Aorta (tissue), 5 donors: Measurements from ENCODE around the gene BNIP3. TPM values are rescaled to one million over a fixed set of nuclear protein-coding genes. Genes with fewer than 3 reads are reported as not detected.
A peak's percentile ranks its signal among the peaks of the same experiment; 100 is the strongest.
"Not testable (repeated sequence)": the region's sequence is repeated elsewhere in the genome, so short reads cannot be mapped to it uniquely, and the experiment has no call there.

Experiments
- ATAC-seq: fragments of 200-7000 bp; cut with Tn5 transposase; one replicate; pipeline ENCODE4 v1.9.1; 2022; ENCODE audit warnings: moderate library complexity; ENCODE audit not compliant: low FRiP score
- DNase-seq, 2 donors: peaks; one replicate each; pipeline ENCODE4 v3.0.0-alpha.2; 2020
- H3K27ac ChIP-seq, 2 donors: one replicate each; pipeline ENCODE4 v1.5.1; 2013; ENCODE audit warnings: low read length in 2 of 2, mild to moderate bottlenecking in 2 of 2, moderate library complexity in 2 of 2, control low read depth in 1 of 2, inconsistent platforms in 1 of 2, low read depth in 1 of 2
- H3K27me3 ChIP-seq, 2 donors: one replicate each; pipeline ENCODE4 v1.6.1; 2013; ENCODE audit warnings: control low read depth in 1 of 2, low read length in 1 of 2, mild to moderate bottlenecking in 1 of 2, moderate library complexity in 1 of 2; ENCODE audit not compliant: insufficient read depth in 2 of 2, control insufficient read depth in 1 of 2
- H3K36me3 ChIP-seq, 2 donors: one replicate each; pipeline ENCODE4 v1.6.1; 2013; ENCODE audit warnings: control low read depth in 1 of 2, low read length in 1 of 2, mild to moderate bottlenecking in 1 of 2; ENCODE audit not compliant: insufficient read depth in 2 of 2, control insufficient read depth in 1 of 2
- H3K4me1 ChIP-seq, 2 donors: one replicate each; pipeline ENCODE4 v1.6.1; 2013; ENCODE audit warnings: low read length in 2 of 2, control low read depth in 1 of 2, mild to moderate bottlenecking in 1 of 2, moderate library complexity in 1 of 2; ENCODE audit not compliant: insufficient read depth in 2 of 2, control insufficient read depth in 1 of 2
- H3K4me3 ChIP-seq, 2 donors: one replicate each; pipeline ENCODE4 v1.5.1; 2013; ENCODE audit warnings: low read length in 2 of 2, control low read depth in 1 of 2, mild to moderate bottlenecking in 1 of 2
- H3K9me3 ChIP-seq: one replicate; pipeline ENCODE4 v1.6.1; 2013; ENCODE audit warnings: mild to moderate bottlenecking, low read length; ENCODE audit not compliant: control insufficient read depth
- WGBS, 2 donors: extraction: QIAGEN DNeasy Blood & Tissue Kit; methylation state at CpG; one replicate each; pipeline ENCODE4 v1.1.7; 2013; 5-methylcytosine and 5-hydroxymethylcytosine counted together
- intact Hi-C, 2 donors: fragments of 100-400 bp; cut with DNase I; formaldehyde crosslinking; loops; one replicate each; pipeline versions ENCODE4 v1.14.2 to v1.15.0; 2022
- polyA plus RNA-seq, 2 donors: library from polyadenylated mRNA; stranded (reverse); fragments of 200-250 nt; gene quantifications; one replicate each; pipeline ENCODE4 v1.2.3, GENCODE V29; 2013
- total RNA-seq, 2 donors: library from RNA; stranded (reverse); fragmentation: NEBNext Ultra II Directional; extraction: Animal tissue kit (Norgen Biotek cat#: 25700); gene quantifications; one replicate each; pipeline ENCODE4 v1.2.1, GENCODE V29; 2021
- donor health status: healthy with polysubstance abuse.
- donor health status: Bipolar disorder and iron deficiency.
- donor health status: DM: no; HTN: no; CAD: no.
- donor health status: DM: no; HTN: no; CAD: no.
- donor health status: DM: yes; HTN: yes; CAD: no.

The BNIP3 gene
- total and polyA plus RNA-seq, 4 donors = 17.3 to 32.7 (median 24.9) TPM

DNA sequence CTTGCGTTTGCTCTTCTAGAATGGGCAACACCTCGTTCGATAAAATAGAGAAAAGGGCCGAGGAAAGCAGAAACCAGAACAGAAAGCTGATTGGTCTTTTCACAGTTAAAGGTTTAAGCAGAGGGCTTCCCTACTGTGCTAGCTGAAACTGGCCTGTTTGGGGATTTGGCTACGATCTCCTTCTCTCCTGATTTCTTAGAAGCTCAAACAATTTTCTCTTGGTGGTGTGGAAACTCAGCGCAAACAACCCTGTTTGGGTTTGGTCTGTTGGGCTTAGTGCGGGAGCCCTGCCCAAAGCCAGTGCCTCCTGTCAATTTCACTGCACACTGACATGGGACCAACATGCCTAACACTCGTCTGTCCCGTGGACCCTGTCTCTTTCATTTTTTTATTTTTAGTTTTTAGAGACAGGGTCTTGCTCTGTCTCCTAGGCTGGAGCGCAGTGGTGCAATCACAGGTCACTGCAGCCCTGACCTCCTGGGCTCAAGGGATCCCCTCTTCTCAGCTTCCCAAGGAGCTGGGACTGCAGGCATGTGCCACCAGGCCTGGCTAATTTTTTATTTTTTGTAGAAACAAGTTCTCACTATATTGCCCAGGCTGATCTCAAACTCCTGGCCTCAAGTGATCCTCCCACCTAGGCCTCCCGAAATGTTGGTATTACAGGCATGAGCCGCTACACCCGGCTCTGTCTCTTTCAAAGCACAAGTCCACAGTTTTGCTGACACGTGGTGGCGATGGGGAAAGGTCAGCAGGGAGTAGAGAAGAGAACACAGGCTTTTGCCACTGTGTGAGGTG, 16.5 kb upstream of the BNIP3 start:
- Histone ChIP-seq H3K4me1 (no peaks in the 10 kb centered on the region), H3K36me3 (no peaks in the 10 kb centered on the region), H3K27me3 (no peaks in the 10 kb centered on the region), H3K9me3 (no peaks in the 10 kb centered on the region), H3K27ac (no peak overlapping the region), H3K4me3 (no peak overlapping the region)
- ATAC-seq = peak; percentile 27
- intact Hi-C loops = no loop called here
- no peak for DNase-seq
- 71 to 73% methylated on average over 15 of the region's 15 CpGs for WGBS, 2 donors

DNA sequence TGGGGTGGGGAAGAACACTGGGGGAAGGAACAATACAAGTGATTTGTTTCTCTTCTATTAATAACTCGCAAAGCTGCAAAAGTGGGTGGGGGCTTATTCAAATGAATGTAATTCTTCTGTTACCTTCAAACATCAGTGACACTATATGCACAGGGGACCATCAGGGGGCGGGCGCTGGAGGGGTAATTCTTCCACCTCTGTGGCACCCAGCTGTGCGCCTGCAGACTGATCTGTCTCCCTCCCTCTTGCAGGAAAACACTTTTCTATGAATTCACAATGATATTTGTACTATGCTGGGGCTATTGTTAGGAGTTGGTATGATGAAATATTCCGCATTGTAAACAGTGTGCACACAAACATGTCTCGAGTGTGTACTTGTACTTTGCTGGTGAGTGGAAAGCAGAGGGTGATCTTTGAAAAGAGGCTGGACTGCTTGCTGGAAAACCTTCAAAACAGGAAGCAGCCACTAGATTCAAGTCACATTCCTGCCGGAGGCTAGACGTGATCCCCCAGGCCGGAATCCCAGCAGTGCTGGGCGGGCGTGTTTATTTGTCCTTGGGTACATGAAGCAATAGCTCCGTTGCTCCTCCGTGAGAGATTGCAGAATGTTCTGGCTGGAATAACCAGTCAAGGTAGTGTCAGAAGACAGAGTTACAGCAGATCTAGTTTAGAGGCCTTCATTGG, 15.8 kb upstream of the BNIP3 start:
- H3K9me3 ChIP-seq = no peaks in the 10 kb centered on the region
- 52 to 53% methylated on average over 13 of the region's 13 CpGs for WGBS, 2 donors
- H3K27me3 ChIP-seq = no peaks in the 10 kb centered on the region
- DNase-seq (peak in 1 of 2 donors; percentile 64), ATAC-seq (peak; percentile 81)
- H3K27ac ChIP-seq = no peak overlapping the region
- no peaks in the 10 kb centered on the region for H3K4me1 ChIP-seq
- intact Hi-C loops = no loop called here
- H3K36me3 ChIP-seq = no peaks in the 10 kb centered on the region
- H3K4me3 ChIP-seq = no peak overlapping the region

DNA sequence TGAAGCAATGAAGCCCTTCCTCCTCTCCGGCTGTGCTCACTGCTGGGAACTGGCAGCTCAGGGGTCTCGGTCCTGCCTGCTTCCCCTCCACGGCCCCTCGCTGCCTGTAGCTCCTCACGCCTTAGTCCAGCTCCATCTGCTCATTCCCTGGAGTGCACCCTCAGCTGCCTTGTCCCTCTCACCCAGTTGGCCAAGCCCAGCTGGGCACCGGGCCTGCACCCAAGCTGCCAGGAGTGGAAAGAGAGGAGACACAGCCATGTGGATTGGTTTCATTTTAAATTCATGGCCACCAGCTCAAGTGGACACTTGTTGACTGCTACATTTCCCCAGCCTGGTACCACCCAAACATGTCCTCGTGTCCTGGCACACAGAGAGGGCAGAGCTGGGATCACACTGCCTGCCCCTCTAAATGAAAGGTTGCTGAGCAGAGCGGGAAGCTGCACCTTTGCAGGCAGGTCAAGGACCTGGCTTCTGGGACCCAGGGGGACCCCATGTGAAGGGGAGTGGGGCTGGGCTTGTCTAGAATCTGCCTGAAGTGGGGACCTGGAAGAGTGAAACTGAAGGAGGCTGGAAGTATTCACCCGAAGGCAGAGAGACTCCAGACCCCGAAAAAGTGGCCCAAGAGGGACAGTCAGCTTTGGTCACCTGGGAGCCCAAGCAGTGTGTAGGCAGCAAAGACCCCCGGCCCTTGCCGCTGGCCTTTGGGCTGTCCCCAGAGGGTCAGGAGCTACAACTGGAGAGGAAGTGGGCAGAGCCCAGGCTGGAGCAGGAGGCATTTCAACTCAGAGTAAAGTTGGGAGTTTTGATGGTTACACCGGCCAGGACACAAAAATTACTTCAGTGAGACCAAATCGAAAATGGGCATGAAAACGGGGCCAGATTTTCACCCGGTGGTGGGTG, 15.0 kb upstream of the BNIP3 start:
- no peak for ATAC-seq
- Histone ChIP-seq H3K4me1 (no peaks in the 10 kb centered on the region), H3K4me3 (no peak overlapping the region), H3K27ac (no peak overlapping the region), H3K27me3 (no peaks in the 10 kb centered on the region), H3K36me3 (no peaks in the 10 kb centered on the region), H3K9me3 (no peaks in the 10 kb centered on the region)
- intact Hi-C loops = no loop called here
- no peak for DNase-seq
- 65% methylated on average over 16 of the region's 16 CpGs for WGBS, 2 donors

DNA sequence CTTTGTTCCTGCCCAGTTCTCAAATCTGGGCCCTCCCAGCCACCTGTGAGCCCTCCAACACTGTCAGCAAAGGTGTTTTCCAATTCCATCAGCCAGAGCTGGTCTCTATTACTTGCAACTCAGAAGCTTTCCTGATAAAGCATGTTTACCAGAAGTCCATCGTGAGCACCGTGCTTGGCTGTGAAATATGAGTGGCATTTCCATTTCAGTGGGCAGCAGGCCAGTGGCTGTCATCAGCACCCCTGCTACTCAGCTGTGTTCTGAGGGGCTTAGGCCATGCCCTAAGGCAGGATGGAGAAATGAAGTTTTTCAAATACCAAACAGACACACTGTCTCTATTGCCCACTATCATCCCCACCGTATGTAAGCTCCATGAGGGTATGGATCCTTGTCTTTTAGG, 12.7 kb upstream of the BNIP3 start:
- no peak overlapping the region for H3K4me3 ChIP-seq
- no peak overlapping the region for H3K27ac ChIP-seq
- intact Hi-C loops = no loop called here
- ATAC-seq = no peak
- DNase-seq = no peak
- no peaks in the 10 kb centered on the region for H3K27me3 ChIP-seq
- H3K36me3 ChIP-seq = no peaks in the 10 kb centered on the region
- no peaks in the 10 kb centered on the region for H3K9me3 ChIP-seq
- no peaks in the 10 kb centered on the region for H3K4me1 ChIP-seq
- 47 to 56% methylated on average over 3 of the region's 3 CpGs for WGBS, 2 donors

- Histone ChIP-seq H3K4me3 (no peak overlapping the region), H3K27me3 (no peaks in the 10 kb centered on the region), H3K9me3 (no peaks in the 10 kb centered on the region), H3K4me1 (no peaks in the 10 kb centered on the region), H3K27ac (no peak overlapping the region), H3K36me3 (no peaks in the 10 kb centered on the region)
- intact Hi-C loops = no loop called here
- 88 to 90% methylated on average over 14 of the region's 14 CpGs for WGBS, 2 donors
- DNase-seq (no peak), ATAC-seq (no peak)
Measured at GRCh38 chr10:131993275-131993674, 11.6 kb upstream of the BNIP3 start.

DNA sequence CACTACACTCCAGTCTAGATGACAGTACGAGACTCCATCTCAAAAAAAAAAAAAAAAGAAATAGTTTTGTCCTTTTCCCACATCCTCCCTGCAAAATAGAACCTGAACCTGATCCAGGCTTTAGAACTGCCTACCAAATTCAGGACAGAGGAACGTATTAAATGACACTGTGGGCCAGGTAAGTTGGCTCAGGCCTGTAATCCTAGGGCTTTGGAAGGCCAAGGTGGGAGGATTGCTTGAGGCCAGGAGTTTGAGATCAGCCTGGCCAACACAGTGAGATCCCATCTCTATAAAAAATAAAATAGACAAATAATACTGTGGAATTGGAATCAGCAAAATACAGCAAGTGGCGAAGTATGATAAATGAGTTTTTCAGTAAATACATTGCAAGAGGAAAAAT, 10.0 kb upstream of the BNIP3 start:
- no peak for ATAC-seq

DNA sequence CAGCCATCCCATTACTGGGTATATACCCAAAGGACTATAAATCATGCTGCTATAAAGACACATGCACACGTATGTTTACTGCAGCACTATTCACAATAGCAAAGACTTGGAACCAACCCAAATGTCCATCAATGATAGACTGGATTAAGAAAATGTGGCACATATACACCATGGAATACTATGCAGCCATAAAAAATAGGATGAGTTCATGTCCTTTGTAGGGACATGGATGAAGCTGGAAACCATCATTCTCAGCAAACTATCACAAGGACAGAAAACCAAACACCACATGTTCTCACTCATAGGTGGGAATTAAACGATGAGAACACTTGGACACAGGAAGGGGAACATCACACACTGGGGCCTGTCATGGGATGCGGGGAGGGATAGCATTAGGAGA, 6.1 kb upstream of the BNIP3 start:
- WGBS, 2 donors = 93 to 98% methylated on average over 2 of the region's 3 CpGs
- H3K27me3 ChIP-seq, H3K27ac ChIP-seq, DNase-seq, H3K9me3 ChIP-seq, H3K4me1 ChIP-seq, ATAC-seq, H3K4me3 ChIP-seq, intact Hi-C loops, H3K36me3 ChIP-seq: not testable (repeated sequence)

More for the DNA sequence above, 10.0 kb upstream of the BNIP3 start:
- H3K27me3 ChIP-seq = no peaks in the 10 kb centered on the region
- intact Hi-C loops = no loop called here
- no peaks in the 10 kb centered on the region for H3K36me3 ChIP-seq
- no peaks in the 10 kb centered on the region for H3K9me3 ChIP-seq
- no peak overlapping the region for H3K27ac ChIP-seq
- WGBS, 2 donors = 92 to 93% methylated on average over 3 of the region's 3 CpGs
- H3K4me3 ChIP-seq = no peak overlapping the region
- H3K4me1 ChIP-seq = no peaks in the 10 kb centered on the region
- DNase-seq = no peak

DNA sequence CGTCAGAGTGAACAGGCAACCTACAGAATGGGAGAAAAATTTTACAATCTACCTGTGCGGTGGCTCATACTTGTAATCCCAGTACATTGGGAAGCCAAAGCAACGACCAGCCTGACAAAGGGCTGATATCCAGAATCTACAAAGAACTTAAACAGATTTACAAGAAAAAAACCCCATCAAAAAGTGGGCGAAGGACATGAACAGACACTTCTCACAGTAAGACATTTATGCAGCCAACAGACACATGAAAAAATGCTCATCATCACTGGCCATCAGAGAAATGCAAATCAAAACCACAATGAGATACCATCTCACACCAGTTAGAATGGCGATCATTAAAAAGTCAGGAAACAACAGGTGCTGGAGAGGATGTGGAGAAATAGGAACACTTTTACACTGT, 5.6 kb upstream of the BNIP3 start:
- H3K27me3 ChIP-seq, H3K4me3 ChIP-seq, intact Hi-C loops, H3K27ac ChIP-seq, H3K9me3 ChIP-seq, ATAC-seq, H3K36me3 ChIP-seq, DNase-seq, H3K4me1 ChIP-seq: not testable (repeated sequence)
- 91 to 97% methylated on average over 4 of the region's 5 CpGs for WGBS, 2 donors
